NCI-H2081 treated with DMSO at 0.1 percent for 48 hours (cell line): ENCODE measurements around the gene CDHR5.

ENCODE experiments used
- DNase-seq: peaks from one replicate; lab custom pipeline; 2025; lab: John Stamatoyannopoulos, UW

CDHR5 gene

GRCh38 chr11:610146-610801 is 14.5 kb downstream of the CDHR5 start:
- no peak for DNase-seq

GRCh38 chr11:609341-609811 is 15.4 kb downstream of the CDHR5 start:
- DNase-seq: no peak

GRCh38 chr11:608791-609251 is 15.9 kb downstream of the CDHR5 start:
- no peak for DNase-seq

GRCh38 chr11:607971-608659 is 16.6 kb downstream of the CDHR5 start:
- DNase-seq: no peak

GRCh38 chr11:607020-607780 is 17.6 kb downstream of the CDHR5 start:
- no peak for DNase-seq

GRCh38 chr11:606245-606644 is 18.5 kb downstream of the CDHR5 start:
- no peak for DNase-seq

- no peak for DNase-seq
These were observed 19.2 kb downstream of the CDHR5 start for GRCh38 chr11:605286-606129.

GRCh38 chr11:603154-603553 is 21.6 kb downstream of the CDHR5 start:
- no peak for DNase-seq

GRCh38 chr11:601573-602245 is 23.0 kb downstream of the CDHR5 start:
- no peak for DNase-seq

- no peak for DNase-seq
These were observed 26.6 kb downstream of the CDHR5 start for GRCh38 chr11:598005-598680.

GRCh38 chr11:597166-597725 is 27.5 kb downstream of the CDHR5 start:
- no peak for DNase-seq

- DNase-seq: no peak
These were observed 28.4 kb downstream of the CDHR5 start for GRCh38 chr11:596374-596773.

GRCh38 chr11:595400-595799 is 29.4 kb downstream of the CDHR5 start:
- DNase-seq: no peak

GRCh38 chr11:593347-593746 is 31.4 kb downstream of the CDHR5 start:
- no peak for DNase-seq

- DNase-seq: no peak
These were observed 31.8 kb downstream of the CDHR5 start for GRCh38 chr11:592918-593317.

GRCh38 chr11:592501-592900 is 32.3 kb downstream of the CDHR5 start:
- DNase-seq: no peak

- DNase-seq: no peak
These were observed 33.8 kb downstream of the CDHR5 start for GRCh38 chr11:590997-591396.

- no peak for DNase-seq
These were observed 35.0 kb downstream of the CDHR5 start for GRCh38 chr11:589798-590197.

- DNase-seq: no peak
These were observed 36.8 kb downstream of the CDHR5 start for GRCh38 chr11:587978-588380.

- DNase-seq: no peak
These were observed 37.2 kb downstream of the CDHR5 start for GRCh38 chr11:587546-587945.
